ENCODE measurements around the gene RBMS3. TPM values are rescaled to one million over a fixed set of nuclear protein-coding genes. Genes with fewer than 3 reads are reported as not detected.
"Not testable (repeated sequence)": the region's sequence is repeated elsewhere in the genome, so short reads cannot be mapped to it uniquely, and the experiment has no call there.

Gene RBMS3
- polyA plus RNA-seq, 4 donors, result 13.9 to 15.7 (median 14.1) TPM

DNA sequence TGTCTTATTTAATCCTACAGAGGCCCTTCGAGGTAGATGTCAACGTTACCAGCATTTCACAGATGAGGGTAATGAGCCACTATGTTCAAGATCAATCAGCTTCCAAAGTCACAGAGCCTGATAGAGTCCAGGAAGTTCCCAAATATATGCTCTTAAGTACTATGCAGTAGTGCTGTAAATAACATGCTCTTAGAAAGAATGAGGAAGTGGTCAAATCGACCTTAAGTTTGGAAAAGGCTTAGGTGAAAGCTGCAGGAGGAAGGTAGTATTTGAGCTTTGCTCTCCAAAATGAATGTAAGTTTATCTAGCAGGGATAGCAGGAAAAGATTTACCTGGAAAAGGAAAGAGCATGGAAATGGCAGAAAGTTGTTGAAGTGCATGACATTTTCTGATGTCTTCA lies 234.0 kb downstream of the RBMS3 start:
- DNase-seq (ENCODE audit: low read depth in 4 of 4, low spot score in 2 of 4), result no peak

DNA sequence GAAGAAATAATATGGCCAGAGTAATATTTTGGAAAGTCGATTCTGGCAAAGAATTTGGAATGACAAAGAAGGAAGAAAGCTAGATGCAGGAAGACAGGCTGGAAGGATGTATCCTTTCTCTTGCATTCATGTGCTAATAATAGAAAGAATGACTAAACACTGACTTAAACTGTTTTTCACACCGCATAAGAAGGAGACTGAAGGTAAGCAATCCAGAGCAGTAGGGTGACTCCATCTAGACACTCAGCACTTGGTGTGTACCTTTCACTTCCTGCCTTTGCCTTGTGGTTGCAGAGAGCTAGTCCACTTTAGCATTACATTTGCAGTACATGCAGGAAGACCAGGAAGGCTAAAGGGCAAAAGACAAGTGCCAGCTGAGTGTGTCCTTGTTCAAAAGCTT lies 234.6 kb downstream of the RBMS3 start:
- no peak for DNase-seq (ENCODE audit: low read depth in 4 of 4, low spot score in 2 of 4)

DNA sequence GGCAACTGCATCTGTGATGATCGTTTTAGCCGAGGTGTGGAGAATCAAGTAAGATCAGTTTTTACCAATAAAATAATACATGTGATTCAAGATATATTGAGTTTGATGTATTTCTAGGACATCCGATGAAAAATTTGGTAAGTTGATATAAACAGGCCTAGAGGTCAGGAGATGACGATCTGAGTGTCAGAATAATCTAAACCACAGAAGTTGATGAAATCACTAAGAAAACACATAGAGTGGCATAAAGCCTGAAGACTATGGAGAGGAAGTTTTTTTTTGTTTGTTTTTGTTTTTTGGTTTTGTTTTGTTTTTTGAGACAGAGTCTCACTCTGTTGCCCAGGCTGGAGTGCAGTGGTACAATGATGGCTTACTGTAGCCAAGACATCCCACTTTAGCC lies 235.3 kb downstream of the RBMS3 start:
- no peak for DNase-seq (ENCODE audit: low read depth in 4 of 4, low spot score in 2 of 4)

DNA sequence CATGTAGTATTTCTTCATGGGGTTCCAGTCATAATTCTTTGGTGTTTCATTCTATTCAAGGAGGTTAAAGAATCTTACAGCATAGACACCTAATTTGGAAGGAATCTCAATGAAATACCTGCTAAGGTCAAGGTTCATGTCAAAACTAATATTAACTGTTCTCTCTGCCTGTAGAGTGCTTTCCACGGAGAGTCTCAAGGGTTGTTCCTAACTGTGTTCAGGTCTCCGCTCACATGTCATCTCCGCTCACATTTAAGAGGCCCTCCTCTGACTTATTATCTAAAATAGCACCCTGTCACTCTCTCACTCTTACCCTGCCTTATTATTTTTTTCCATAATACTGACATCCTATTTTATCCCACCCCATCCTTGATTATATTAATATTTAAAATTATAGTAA lies 239.9 kb downstream of the RBMS3 start:
- no peak for DNase-seq (ENCODE audit: low read depth in 4 of 4, low spot score in 2 of 4)

DNA sequence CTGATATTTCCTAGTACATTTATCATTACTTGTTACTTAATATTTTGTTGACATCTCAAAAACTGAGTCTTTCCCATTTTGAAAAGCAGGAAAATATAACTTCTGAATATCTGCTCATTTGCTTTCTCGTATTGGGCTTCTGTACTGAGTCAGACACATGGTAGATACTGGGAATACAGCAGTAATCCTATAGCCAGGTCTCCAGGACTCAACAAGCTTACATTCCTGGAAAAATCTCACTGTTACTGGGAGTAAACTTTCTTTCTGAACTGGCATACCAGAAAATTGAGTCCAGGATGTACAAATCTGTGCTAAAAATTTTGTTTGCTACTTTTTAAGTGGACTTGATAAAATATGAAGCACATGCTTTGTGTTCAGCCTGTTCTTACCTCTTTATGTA lies 240.4 kb downstream of the RBMS3 start:
- no peak for DNase-seq (ENCODE audit: low read depth in 4 of 4, low spot score in 2 of 4)

DNA sequence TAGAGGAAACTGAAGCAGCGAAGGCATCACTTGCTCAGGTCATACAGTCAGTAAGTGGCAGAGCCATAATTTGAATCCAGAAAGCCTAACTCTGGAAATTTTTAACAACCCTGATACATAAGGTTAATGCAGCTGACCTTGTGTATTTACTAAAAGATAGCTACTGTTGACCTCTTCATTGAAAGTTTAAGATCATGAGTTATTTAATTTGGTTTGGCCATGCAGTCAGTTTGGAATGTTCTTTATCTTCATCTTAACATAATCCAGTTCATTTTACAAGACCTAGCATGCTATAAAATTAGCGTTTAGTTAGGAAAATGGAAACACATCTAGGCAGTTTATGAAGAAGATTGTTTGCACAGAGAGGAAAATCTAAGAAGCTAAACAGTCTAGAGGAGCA lies 240.9 kb downstream of the RBMS3 start:
- no peak for DNase-seq (ENCODE audit: low read depth in 4 of 4, low spot score in 2 of 4)

DNA sequence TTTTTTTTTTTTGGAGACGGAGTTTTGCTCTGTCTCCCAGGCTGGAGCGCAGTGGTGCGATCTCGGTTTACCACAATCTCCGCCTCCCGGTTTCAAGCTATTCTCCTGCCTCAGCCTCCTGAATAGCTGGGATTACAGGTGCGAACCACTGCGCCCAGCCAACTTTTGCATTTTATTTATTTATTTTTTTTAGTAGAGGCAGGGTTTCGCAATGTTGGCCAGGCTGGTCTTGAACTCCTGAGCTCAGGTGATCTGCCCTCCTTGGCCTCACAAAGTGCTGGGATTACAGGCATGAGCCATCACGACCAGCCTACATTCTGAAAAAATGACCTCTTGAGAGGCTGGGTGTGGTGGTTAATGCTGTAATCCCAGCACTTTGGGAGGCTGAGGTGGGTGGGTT lies 243.6 kb downstream of the RBMS3 start:
- not testable (repeated sequence) for DNase-seq (ENCODE audit: low read depth in 4 of 4, low spot score in 2 of 4)

DNA sequence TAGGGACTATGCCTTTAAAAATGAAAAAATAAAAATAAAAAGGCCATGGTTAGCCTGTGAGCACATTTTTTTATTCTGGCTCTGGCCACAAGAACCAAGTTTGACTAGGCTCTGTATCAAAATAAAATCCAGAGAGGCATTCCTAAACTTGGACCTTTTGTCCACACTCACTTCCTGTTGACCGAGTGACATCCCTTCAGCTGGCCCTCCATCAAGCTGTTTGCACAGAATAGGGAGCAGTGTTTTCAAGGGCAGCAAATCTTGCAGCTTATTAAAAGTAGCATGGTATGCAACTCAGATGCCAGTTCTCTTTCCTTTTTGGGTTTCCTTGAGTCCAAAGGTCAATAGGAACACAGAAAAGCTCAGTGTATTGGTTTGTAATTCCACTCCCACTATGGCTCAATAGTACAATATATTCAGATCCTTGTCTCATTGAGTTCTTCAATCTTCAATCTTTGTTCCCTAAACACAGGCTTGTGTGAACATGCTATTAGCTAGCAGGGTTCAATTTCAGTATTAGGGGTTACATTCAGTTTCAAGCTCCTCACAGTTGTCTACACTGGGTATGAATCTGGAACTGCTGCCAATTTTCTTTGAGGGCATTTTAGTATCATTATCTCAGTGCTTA lies 244.5 kb downstream of the RBMS3 start:
- DNase-seq (ENCODE audit: low read depth in 4 of 4, low spot score in 2 of 4), result peak in 3 of 4 donors; percentile 32 to 46 (median 41)

DNA sequence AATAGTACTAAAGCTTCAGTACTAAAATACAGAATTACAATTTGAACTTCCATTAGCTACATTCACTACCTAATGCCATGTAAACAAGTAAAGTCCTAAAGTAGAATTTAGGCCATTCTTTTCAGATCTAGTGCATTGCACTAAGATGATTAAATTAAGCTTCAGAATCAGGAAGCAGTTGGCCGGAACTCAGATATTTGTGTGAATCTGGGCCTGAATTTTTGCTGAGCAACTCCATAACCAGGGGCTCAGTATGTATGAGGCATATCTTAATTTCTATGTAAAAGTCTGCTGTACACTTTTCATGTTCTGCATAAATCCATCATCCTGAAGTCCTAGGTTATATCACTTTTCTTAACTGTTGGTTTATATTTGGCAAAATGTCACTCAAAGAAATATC lies 246.4 kb downstream of the RBMS3 start:
- no peak for DNase-seq (ENCODE audit: low read depth in 4 of 4, low spot score in 2 of 4)

DNA sequence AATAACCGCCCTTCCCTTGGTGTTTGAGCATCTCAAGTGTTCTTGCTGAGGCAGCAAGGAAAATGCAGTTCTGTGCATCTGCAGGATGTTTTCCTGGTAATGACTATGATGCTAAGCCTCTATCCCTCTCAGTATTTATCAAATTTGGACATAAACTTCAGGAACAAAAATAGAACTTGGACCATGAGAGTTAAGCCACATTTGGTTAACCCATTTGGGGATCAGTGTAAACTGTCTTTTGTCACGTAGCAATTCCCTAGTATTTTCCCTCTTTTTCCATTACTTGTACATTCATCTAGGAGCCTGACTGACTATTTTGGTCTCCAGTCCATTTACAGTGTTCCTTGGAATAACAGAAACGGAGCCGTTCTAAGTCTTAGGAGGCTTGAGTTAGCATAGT lies 250.8 kb downstream of the RBMS3 start:
- no peak for DNase-seq (ENCODE audit: low read depth in 4 of 4, low spot score in 2 of 4)

DNA sequence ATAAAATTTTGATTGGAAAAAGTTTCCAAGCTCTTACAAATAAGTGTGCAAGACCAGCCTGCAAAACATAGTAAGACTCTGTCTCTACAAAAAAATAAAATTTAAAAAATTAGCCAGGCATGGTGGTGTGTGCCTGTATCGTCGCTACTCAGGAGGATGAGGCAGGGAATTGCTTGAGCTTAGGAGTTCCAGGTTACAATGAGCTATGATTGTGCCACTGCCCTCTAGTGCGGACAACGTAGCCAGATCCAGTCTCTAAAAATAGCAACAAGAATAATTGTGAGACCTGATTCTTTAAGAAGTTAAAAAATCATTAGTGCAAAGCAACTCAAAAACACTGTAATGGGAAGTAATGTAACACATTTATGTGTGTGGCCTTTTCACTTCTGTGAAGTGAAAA lies 251.6 kb downstream of the RBMS3 start:
- DNase-seq (ENCODE audit: low read depth in 4 of 4, low spot score in 2 of 4), result no peak

DNA sequence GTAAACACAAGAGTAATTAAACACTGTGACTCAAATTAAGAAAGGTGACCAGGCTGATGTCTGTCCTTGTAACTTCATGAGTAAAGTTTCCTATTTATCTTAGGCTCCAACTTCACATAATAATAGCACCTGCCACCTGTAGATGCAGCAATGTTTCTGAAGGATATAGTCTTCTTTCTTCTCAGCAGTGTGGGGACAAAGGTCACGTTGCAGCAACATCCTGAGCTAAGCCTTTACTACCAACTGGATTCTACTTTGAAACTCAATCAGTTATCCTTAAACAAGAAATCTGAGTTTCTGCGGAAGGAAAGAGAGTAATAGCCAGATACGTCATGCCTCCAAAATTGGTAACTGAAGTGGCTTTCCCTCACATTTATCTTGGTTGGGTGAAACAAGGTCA lies 253.1 kb downstream of the RBMS3 start:
- no peak for DNase-seq (ENCODE audit: low read depth in 4 of 4, low spot score in 2 of 4)

DNA sequence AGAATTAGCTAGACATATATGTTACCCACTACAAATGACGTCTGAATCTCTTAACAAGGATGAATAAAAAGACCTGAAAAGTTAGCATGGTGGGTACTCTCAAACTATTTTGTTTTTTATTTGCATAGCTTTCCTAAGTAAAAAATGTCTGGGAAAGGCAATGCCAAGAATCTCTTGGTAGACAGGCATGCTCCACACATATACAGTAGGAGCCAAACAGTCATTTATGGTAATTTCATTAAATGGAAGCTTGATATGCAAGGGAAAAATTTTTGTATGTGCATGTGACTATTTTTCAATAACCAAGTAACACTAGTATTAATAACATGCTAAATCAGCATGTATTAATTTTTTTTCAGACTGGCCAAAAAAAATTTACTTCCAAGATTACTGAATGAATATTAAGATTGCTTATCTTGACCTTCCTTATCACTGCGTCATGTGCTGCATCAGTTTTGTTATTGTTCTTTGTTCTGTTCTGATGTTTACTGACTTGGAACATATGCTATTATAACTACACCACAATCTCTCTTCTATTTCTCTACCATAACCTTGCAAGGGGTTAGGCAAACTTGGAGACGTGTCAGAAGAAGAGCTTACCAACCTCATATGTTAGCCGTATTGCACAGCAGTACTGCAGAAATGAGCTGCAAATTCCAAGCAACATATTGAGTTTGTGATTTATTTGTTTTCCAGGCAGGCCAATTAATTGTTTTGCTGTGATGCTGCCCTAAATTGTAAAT lies 255.3 kb downstream of the RBMS3 start:
- no peak for DNase-seq (ENCODE audit: low read depth in 4 of 4, low spot score in 2 of 4)

DNA sequence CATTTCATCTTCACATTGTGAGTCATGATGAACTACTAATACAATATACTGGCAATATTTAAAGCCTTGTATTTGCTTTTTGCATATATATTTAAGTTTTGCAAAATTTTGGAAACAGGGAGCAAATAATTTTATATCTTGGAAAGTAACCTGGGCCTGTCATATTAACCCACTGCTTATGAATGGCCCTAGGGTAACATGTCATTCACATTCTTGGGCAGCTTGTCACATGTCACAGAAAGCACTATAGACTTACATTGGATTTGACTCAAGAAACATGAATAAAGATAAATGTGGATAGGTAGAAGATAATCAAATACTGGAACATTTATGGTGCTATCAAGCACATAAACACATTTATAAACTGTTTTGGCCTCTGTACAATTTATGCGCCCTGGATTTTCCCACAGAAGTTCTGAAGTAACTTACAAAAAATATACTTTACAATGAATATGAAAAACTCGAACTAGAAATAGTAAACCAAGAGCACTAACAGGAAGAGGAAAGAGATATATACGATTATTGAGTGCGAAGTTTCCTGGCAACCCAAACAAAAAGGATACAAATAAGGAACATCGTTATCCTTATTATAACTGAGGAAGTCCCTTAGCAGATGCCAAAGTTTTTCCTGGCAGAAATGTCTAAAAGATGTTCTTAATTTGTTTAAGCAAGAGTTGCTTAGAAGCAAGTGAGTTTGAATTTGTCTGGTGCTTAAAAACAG lies 257.2 kb downstream of the RBMS3 start:
- no peak for DNase-seq (ENCODE audit: low read depth in 4 of 4, low spot score in 2 of 4)

DNA sequence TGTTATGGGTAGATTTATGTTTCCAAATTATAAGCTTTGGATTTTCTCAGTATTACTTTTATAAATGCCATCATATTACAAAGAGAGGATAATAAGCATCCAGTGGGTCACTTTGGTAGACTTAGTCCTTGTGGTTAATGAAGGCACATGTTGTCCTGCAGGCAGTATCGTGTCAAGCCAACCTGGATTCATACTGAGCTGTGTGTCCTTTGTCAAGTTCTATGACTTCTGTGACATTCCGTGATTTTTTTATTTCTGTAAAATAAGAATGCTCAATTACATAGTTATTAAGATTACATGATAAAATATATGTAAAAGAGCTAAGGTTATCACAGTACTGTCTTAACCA lies 257.7 kb downstream of the RBMS3 start:
- DNase-seq (ENCODE audit: low read depth in 4 of 4, low spot score in 2 of 4), result no peak

DNA sequence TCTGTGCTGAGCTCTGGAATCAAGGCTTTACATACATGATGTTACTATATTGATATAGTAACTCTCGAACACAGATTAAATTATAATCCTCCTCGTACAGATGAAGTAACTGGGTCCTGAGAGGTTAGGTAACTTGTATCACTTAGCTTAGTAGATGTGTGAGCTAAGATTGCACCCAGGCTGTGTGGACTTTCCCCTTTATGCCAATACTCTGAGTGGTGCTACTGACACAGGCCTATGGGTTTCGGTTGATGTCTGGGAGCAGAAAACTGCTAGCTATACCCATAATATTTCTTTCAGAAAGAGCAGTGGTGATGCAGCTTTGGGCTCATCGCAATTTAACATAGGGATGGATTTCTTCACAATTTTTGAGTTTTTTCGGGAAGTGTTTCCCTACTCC lies 259.7 kb downstream of the RBMS3 start:
- DNase-seq (ENCODE audit: low read depth in 4 of 4, low spot score in 2 of 4), result no peak

DNA sequence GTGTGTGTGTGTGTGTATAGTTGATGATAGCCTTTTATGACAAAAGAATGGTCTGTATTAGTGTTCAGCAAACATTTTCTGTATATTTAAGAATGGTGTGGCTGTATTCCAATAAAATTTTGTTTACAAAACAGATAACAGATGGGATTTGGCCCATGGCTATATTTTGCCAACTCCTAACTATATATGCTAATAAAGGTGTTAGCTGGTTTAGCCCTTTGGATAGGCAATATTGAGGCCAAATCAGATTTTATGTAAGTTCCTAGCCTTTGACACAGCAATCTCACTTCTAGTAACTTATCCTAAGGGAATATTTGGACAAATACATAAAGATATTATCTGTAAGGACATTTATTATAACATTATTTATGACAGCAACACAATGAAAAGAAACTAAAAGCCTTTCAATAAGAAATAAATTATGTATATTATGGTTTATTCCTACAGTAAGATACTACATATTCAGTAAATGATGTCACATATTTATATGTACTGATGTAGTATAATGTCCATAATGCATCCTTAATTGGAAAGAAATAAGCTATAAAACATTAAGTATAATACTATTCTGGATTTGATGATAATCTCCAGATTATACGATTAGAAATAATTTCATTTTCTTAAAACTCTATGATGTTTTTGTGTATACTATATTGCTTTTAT lies 264.0 kb downstream of the RBMS3 start:
- DNase-seq (ENCODE audit: low read depth in 4 of 4, low spot score in 2 of 4), result no peak

DNA sequence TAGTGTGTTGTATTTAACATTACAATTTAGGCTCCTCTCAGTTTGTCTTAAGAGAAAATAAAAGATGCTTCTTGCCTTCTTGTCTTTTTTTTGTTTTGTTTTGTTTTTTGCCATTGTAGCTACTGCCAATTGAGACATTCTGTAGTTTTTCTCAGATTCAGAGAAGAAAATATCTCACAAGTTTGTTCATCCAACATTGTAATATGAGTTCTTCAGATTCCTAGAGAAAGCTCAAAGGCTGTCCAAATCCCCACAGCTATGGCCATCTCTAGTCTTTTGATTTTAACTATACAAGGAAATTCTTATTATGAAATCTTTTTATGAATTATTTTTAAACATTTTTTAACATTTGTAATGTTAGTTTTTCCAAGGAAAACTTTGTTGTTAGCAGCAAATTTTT lies 264.7 kb downstream of the RBMS3 start:
- DNase-seq (ENCODE audit: low read depth in 4 of 4, low spot score in 2 of 4), result no peak

DNA sequence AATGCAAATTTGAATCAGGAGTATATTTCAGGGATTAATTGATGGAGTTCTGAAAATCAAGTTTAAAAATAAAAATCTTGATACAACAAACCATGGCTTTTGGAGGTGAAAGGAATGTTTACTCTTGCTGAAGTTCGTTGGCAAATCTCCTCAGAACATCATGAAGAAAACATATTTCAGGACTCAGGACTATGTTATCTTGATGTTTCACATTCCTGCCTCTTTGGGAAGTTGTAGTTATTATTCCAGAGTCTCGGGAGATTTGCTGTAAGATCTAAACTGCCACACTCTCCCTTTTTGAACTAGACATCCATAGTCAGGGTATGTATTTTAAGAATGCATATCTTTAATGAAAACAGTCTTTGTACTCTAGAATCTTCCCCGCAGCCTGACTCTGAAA lies 271.2 kb downstream of the RBMS3 start:
- no peak for DNase-seq (ENCODE audit: low read depth in 4 of 4, low spot score in 2 of 4)

DNA sequence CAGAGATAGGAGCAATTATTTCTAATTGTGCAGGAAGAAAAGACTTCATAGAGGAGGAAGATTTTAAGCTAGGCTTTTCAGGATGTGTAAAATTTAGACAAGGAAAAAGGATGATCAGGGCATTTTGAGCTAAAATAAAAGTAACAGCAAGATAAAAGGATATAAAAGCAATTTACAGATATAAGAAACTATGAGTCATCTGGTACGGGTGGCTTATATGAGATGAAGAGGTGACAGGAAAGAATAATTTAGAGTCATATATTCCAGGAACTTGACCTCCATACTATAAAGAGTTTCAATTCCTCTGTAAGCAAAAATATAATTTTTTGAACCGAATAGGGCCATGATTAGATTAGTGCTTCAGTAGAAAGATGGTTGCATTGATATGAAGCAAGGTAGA lies 273.7 kb downstream of the RBMS3 start:
- DNase-seq (ENCODE audit: low read depth in 4 of 4, low spot score in 2 of 4), result no peak

DNA sequence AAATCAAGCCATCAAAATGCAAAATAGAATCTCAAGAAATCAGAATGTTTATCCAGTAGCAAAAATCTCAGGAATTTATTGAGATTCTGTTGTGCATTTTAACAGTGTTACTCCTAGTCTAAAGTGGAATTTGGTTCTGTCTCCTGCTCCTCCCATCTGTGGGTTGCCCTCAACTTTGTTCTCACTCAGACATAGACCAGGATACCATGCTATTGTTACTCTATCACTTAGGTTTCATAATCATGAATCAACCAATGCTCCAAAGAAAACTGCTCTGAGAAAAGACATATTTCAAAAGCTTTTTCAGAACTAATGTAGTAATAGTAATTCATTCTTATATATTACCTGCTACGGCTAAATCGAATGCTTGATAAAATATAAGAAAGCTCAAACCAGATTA lies 274.7 kb downstream of the RBMS3 start:
- DNase-seq (ENCODE audit: low read depth in 4 of 4, low spot score in 2 of 4), result no peak

DNA sequence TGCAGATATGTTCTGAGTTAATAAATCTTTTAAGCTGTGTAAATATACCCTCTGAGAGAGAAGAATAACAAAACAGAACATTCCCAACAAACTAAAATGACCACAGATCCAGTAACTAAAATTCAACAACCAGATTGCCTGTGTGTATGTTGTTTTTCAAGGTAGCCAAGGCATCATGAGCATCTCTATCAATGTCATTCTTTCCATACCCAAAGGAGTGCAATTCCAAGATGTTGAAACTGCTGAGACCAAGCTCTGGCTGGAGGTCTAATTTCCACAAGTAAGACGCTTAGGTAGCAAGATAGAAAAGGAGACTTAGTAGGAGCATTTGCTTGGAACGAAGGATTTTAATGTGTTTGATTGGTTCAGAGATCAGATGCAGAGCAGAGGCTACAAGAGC lies 276.3 kb downstream of the RBMS3 start:
- DNase-seq (ENCODE audit: low read depth in 4 of 4, low spot score in 2 of 4), result no peak

Measured in left renal cortex interstitium (tissue), 4 donors.